NCI-H1436 treated with DMSO at 0.1 percent for 48 hours (cell line): ENCODE data around the gene RICTOR.

Source experiments
- DNase-seq: peaks from one replicate; lab custom pipeline; 2025; lab: John Stamatoyannopoulos, UW

RICTOR gene

GRCh38 chr5:39100301-39100850, 26.2 kb upstream of the RICTOR start:
- DNase-seq, result no peak

- DNase-seq, result no peak
These were observed 25.6 kb upstream of the RICTOR start for GRCh38 chr5:39099831-39100230.

- DNase-seq, result no peak
These were observed 19.2 kb upstream of the RICTOR start for GRCh38 chr5:39093352-39093751.

DNA sequence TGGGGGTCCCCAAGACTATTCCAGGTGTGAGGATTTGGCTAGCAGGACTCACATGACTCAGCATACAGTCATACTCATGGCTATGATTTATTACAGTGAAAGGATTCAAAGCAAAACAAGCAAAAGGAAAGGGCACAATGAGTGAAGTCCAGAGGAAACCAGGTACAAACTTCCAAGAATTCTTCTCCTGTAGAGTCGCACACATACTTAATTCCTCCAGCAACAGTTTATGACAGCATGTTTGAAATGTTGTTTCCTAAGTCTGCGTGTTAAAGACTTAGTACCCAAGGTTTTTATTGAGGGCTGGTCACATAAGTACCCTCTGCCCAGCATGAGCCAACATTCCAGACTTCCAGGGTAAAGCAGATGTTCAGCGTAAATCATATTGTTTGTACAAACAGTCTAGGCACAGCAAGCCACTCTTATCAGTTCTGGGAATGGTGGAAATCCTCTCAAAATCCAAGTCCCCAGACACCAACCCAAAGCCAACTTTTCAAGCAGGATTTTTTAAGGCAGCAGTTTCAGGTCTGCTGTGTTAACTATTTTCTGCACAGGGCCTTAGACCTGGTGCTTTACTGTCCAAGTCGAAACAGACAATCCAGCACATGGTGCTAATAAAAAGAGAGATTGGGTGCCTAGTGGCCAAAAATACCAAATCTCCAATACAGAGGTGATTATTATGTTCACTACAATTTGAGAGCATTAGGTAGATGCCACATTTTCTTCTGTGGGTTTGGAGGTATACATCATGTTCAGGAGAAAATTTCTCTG, 18.6 kb upstream of the RICTOR start:
- no peak for DNase-seq

DNA sequence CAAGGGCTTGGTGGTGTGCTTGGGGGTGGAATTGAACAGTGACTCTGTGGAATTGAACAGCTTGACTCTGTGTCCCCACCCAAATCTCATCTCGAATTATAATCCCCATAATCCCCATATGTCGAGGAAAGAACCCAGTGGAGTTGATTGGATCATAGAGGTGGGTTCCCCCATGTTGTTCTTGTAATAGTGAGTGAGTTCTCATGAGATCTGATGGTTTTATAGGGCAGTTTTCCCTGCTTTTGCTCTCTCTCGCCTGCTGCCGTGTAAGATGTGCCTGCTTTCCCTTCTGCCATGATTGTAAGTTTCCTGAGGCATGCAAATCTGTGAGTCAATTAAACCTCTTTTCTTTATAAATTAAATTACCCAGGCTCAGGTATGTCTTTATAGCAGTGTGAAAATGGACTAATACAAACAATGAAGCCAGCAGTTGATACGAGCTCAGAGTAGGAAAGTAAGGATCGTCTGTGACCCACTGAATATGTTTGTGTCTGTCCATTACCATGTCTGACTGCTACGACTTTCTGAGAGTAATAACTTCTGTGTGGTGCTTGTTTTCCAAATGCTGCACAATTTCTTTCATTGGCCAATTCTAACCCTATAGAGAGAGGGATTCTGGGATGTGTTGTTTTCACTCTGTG, 17.9 kb upstream of the RICTOR start:
- no peak for DNase-seq

DNA sequence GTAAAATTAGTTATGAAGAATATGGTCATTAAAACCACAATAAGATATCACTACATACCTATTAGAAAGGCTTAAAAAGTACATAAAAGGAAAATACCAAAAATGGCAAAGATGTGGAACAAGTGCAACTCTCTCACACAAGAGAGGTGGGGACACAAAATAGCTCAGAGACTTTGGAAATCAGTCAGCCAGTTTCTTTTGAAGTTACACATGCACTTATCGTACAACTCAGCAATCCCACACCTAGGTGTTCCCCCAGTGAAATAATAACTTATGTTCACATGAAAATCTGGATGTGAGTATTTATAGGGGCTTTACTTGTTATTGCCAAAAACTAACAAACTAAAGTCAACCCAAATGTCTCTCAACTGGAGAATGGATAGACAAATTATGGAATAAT, 9.8 kb upstream of the RICTOR start:
- DNase-seq, result no peak

- no peak for DNase-seq
These were observed 8.8 kb upstream of the RICTOR start for GRCh38 chr5:39082995-39083394.

DNA sequence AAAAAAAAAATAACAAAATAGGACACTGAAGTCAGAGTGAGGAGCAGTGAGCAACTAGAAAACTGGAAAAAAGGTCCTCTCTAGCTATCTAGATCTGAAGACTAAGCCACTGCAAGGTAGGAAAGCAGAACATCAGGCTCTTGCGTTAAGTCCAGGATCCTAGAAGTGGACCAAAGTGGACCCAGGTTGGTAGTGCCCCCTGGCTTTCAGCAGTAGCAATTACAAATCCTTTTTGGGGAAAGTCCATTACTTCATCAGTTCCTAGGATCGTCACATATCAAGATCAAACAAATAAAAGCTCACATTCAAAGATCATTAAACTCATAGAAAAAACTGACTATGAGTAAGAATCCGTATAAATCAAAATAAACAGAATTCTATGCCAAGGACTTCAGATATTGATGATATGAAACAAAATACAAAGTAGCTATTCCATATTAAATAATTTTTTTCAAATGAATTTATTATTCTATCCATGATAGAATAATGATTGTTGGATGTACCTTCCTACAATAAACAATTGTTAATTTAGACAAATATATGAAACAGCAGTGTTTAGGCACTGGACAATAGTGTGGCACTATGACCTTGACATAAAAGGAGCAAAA, 6.5 kb upstream of the RICTOR start:
- no peak for DNase-seq

DNA sequence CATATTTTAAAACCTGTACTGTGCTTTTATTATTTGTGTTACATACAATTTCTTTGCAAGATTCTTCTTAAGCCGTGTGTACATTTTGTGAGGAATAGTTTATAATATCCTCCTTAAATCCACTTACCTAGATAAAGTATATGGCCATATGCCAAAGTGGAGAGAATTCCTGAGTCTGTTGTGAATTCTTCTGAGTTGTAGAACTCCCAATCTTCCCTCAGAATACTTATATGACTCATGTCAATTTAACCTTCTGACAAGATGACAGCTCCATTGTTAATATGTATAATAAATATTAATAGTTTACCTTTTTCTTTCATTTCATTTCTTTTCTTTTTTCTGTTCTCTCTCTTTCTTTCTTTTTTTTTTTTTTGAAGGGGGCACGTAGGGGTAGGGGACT, 6.0 kb upstream of the RICTOR start:
- DNase-seq, result no peak

- DNase-seq, result no peak
These were observed 4.9 kb upstream of the RICTOR start for GRCh38 chr5:39079147-39079546.

DNA sequence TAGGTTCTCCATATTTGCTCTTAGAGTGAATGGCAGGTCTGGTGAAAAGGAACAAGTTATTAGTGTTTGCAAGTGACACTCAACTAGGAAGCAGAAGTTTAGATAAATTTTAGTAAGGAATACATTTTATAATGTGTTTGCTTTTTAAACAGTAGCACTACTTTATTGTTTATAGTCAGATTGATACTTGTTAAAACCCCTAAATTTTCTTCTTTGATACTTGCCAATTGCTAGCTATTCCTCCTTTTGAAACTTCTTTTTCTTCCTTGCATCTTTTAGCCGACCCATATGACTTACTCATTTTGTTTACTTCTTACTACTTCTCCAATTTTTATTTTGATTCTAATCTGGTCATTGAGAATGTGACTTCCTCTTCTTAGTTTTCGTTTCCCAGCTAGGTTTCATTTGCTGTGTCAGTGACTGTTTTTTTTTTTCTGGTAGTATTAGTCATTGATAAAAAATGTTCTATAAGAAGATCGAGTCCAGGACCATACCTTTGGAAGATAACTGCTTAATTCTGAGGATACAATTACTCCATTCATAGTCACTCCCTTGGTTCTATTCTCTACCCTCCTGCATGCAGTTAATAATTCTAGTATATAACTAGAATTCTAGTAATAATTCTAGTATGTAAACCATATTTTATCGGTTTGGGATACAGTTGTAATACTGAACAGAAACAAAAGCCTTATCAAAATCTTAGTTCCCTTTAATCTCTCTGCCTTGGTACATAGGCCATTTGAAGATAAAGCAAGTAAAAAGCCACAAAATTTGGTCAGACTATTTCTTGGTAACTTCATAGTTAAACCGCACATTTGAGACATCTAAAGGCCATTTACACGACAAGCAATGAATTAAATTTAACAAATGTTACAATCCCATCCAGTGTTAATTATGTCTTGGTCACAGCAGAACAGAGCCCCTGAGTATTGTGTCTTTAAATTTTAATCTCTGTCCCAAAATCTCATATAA, 2.8 kb upstream of the RICTOR start:
- no peak for DNase-seq

GRCh38 chr5:39076101-39076756, 2.0 kb upstream of the RICTOR start:
- no peak for DNase-seq

- DNase-seq, result no peak
These were observed 507 bp downstream of the RICTOR start for GRCh38 chr5:39073767-39074016.

DNA sequence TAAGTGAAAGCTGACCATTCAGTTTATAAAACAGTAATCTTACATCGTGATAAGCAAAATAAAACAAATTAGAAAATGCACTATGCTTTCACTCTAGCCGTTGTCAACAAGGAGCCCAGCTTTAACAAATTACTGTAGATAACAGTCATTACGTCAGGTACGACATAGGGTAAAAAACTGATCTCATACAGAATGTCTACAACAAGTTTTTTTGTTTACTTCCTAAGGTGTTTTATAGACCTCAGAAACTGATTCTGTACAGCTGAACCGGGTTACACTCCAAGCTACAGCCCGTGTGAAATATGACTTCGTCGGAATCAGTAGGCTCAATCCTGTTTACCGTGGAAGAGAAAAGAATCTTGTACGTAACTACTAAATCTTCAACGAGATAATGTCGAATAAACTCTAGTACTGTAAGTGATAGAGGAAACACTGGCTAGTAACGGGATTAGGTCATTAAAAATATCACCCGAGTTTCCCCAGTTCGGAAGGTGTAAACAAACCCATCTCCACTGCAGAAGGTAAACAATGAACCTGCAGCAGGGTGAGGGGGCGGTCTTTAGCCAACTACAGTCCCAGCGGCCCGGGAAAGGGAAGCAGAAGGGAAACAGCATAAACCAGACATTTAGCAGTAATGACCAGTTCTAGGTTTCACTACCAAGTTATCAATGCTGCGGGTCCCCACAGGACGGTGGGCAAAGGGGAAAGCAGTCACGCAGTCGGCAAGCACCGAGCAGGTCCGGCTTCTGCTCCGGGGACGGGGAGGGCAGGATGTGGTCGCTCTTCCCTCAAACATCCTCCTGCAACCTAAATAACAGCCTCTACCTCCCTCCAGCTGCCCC, 1.1 kb downstream of the RICTOR start:
- DNase-seq, result no peak

DNA sequence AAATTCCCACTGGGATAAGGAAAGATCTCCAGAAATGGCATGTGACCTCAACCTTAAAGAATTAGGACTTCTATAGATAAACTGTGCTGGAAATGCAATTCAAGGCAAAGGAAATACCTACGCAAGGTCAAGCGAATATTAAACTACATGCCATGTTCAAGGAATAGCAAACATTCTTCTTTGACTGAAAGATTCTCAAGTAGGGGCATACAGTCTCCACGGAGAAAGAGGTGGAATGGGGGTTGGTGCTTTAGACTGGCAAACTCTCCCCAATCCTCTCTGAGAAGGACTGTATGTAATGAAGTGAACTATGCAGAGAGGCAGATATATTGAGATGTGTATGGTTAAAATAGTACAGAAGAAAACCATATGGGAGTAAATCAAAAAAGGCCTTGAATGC, 6.1 kb downstream of the RICTOR start:
- DNase-seq, result no peak

DNA sequence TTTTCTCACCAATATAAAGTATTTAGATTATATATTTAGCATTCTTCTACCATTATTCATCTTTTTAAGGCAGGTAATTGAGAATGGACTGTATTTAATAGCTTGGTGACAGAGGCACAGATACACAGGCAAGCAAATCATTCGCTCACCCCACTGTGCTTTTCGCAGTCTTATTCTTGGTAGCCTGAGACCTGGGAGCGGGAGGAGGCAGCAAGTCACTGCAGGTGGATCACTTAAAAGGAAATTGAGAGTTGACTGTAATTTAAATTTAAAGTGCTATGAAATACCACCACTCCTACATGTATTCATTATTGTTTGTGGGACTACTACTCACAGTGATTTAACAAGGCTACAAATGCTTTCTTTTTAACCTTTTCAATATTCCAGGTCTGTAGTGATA, 9.7 kb downstream of the RICTOR start:
- DNase-seq, result no peak

DNA sequence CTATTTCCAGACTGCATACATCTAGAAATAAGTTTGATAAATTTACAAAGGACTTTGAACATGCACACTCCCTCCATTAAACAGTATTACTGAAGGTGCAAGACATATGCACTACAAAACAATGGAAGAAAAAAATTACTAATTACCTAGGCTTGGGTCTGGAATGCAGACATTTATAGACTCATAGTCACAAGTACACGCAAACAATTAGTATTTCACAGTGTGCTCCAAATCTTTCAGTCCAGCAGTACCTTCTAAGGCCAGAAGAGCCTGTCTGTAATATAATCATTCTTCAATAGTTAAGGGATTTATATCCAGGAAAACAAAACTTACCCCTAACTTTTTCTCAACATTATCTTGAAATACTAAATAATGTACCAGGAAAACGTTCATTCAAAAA, 11.2 kb downstream of the RICTOR start:
- DNase-seq, result no peak

DNA sequence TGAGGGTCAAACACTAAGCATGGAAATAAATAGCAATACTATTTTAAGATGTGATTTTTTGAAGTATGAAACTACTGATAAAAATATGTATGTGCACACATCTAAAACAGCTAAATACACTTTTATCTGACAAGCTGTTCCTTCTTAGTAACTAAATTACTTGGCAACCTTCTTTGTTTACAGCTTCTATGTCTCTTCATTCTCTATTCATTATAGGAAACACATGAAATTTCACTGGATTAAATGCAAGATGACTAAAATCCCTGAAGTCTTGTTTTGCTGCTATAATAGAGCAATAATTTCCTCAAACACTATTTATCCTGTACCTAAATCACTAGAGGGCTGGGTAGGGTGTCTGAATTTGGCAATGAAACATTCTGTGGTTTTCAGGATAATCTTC, 11.7 kb downstream of the RICTOR start:
- DNase-seq, result no peak

DNA sequence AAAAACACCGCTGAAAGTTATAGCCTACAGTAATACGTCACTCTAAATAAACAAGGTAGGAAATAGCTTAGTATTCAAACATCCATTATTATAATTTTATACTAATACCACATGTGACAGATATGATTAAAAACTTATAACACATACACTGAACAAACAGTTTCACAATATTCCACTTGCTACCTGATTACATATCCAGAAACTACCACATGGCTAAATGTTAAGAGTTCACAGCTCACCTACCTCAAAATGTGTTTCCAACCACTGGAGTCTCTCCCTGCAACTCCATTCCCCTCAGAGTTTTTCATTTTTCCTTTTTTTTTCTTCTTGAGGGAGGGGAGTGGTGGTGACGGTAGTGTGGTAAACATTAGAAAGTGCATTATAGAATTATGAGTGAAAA, 12.1 kb downstream of the RICTOR start:
- no peak for DNase-seq

GRCh38 chr5:39059064-39059463, 15.1 kb downstream of the RICTOR start:
- no peak for DNase-seq
